GM12874 (cell line): Measurements from ENCODE around the gene CCDC197.

ENCODE experiments used
- CTCF ChIP-seq: IDR thresholded peaks from 2 replicates; pipeline ENCODE4 v1.5.1; 2011; ENCODE audit warnings: low read depth, mild to moderate bottlenecking, control low read depth, low read length, moderate library complexity; ENCODE audit not compliant: insufficient read depth

CCDC197 gene

GRCh38 chr14:93981316-93982229 is 15.5 kb upstream of the CCDC197 start:
- TF ChIP-seq CTCF = no peak

GRCh38 chr14:93982230-93983007 is 14.7 kb upstream of the CCDC197 start:
- TF ChIP-seq CTCF = no peak

- no peak for TF ChIP-seq CTCF
These were observed 13.0 kb upstream of the CCDC197 start for GRCh38 chr14:93984070-93984469.

- TF ChIP-seq CTCF = no peak
These were observed 12.1 kb upstream of the CCDC197 start for GRCh38 chr14:93984987-93985410.

- TF ChIP-seq CTCF = no peak
These were observed 10.1 kb upstream of the CCDC197 start for GRCh38 chr14:93986955-93987354.

- no peak for TF ChIP-seq CTCF
These were observed 9.7 kb upstream of the CCDC197 start for GRCh38 chr14:93987376-93987775.

GRCh38 chr14:93987815-93988476 is 9.2 kb upstream of the CCDC197 start:
- TF ChIP-seq CTCF = no peak
